Esophagus squamous epithelium (tissue), 4 donors: ENCODE results near the gene LINGO4.

Experiments used
- POLR2A ChIP-seq, 4 donors: fragments of 450-650 bp; IDR thresholded peaks; one replicate each; pipeline ENCODE4 v1.6.1; 2017; ENCODE audit warnings: antibody characterized with exemption in 4 of 4, mild to moderate bottlenecking in 4 of 4, moderate library complexity in 3 of 4
- TF ChIP-seq, protein P1 (sequence below), 6 experiments: fragments of 450-650 bp in 4 of 6; fragments of 200-600 bp in 2 of 6; sonication (generic) in 2 of 6; IDR thresholded peaks; one replicate each; pipeline ENCODE4 v1.5.1; 2016 to 2019; ENCODE audit warnings: antibody characterized with exemption in 6 of 6, mild to moderate bottlenecking in 4 of 6, moderate library complexity in 4 of 6

- TF ChIP-seq, protein P1, sequence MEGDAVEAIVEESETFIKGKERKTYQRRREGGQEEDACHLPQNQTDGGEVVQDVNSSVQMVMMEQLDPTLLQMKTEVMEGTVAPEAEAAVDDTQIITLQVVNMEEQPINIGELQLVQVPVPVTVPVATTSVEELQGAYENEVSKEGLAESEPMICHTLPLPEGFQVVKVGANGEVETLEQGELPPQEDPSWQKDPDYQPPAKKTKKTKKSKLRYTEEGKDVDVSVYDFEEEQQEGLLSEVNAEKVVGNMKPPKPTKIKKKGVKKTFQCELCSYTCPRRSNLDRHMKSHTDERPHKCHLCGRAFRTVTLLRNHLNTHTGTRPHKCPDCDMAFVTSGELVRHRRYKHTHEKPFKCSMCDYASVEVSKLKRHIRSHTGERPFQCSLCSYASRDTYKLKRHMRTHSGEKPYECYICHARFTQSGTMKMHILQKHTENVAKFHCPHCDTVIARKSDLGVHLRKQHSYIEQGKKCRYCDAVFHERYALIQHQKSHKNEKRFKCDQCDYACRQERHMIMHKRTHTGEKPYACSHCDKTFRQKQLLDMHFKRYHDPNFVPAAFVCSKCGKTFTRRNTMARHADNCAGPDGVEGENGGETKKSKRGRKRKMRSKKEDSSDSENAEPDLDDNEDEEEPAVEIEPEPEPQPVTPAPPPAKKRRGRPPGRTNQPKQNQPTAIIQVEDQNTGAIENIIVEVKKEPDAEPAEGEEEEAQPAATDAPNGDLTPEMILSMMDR (IDR thresholded peaks at IDR 0.05), result no peak
- no peak for TF ChIP-seq POLR2A (IDR thresholded peaks at IDR 0.05)
Measured at GRCh38 chr1:151834239-151834638, 29.0 kb upstream of the LINGO4 start.
